Measurements from ENCODE around the gene BMPR2.

The BMPR2 gene

DNA sequence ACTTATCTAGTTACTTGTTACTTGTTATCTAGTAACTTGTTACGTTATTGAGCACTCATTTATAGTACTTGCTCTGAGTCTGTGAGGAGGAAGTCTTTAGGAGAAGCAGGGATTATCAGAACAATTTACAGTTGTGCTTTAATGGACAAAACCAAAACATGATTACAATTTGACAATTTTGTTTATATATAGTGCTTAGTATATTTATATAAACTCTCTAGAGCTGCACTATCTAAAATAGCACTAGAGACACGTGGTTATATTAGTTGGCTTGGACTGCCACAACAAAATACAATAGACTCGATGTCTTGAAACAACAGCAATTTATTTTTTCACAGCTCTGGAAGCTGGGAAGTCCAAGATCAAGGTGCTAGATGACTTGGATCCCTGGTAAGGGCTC, 78.4 kb downstream of the BMPR2 start:
- no peak overlapping the region for H3K27ac ChIP-seq
- ChIA-PET POLR2A (ENCODE audit: low non-redundant PET) (no interaction called here), CTCF (no interaction called here)
- no peak for DNase-seq (ENCODE audit: low spot score)
- TF ChIP-seq, protein P1, sequence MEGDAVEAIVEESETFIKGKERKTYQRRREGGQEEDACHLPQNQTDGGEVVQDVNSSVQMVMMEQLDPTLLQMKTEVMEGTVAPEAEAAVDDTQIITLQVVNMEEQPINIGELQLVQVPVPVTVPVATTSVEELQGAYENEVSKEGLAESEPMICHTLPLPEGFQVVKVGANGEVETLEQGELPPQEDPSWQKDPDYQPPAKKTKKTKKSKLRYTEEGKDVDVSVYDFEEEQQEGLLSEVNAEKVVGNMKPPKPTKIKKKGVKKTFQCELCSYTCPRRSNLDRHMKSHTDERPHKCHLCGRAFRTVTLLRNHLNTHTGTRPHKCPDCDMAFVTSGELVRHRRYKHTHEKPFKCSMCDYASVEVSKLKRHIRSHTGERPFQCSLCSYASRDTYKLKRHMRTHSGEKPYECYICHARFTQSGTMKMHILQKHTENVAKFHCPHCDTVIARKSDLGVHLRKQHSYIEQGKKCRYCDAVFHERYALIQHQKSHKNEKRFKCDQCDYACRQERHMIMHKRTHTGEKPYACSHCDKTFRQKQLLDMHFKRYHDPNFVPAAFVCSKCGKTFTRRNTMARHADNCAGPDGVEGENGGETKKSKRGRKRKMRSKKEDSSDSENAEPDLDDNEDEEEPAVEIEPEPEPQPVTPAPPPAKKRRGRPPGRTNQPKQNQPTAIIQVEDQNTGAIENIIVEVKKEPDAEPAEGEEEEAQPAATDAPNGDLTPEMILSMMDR (conservative IDR thresholded peaks at IDR 0.05; ENCODE audit: low read depth): no peak

DNA sequence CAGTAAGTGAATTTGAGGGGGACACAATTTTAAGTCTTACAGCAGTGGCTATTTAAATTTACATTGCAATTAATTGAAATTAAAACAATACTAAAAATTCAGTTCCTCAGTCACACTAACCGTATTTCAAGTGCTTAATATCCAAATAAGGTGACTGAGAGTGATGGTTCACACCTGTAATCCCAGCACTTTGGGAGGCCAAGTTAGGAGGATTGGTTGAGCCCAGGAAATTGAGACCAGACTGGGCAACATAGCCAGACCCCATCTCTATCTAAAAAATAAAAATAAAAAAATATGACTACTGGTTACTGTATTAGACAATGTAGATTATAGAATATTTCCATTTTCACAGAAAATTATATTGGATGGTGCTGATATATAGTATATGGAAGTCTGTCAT, 79.0 kb downstream of the BMPR2 start:
- ChIA-PET POLR2A (ENCODE audit: low non-redundant PET) (no interaction called here), CTCF (no interaction called here)

DNA sequence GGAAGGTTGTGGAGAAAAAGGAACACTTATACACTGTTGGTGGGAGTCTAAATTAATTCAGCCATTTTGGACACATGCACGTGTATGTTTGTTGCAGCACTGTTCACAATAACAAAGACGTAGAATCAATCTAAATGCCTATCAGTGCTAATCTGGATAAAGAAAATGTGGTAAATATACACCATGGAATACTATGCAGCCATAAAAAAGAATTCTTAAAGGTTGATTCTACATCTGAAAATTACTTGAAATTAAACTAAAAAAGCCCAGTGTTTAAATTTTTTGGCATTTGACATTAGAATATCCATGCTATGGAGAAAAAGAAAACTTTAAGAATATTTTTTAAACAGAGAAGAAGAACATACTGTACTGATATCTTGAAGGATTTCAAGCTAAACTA, 84.0 kb downstream of the BMPR2 start:
- ChIA-PET POLR2A (ENCODE audit: low non-redundant PET) (no interaction called here), CTCF (no interaction called here)
- no peak for DNase-seq (ENCODE audit: low spot score)

More for the DNA sequence above, 79.0 kb downstream of the BMPR2 start:
- TF ChIP-seq, protein P1 (conservative IDR thresholded peaks at IDR 0.05; ENCODE audit: low read depth): no peak
- no peak for DNase-seq (ENCODE audit: low spot score)
- H3K27ac ChIP-seq: no peak overlapping the region

DNA sequence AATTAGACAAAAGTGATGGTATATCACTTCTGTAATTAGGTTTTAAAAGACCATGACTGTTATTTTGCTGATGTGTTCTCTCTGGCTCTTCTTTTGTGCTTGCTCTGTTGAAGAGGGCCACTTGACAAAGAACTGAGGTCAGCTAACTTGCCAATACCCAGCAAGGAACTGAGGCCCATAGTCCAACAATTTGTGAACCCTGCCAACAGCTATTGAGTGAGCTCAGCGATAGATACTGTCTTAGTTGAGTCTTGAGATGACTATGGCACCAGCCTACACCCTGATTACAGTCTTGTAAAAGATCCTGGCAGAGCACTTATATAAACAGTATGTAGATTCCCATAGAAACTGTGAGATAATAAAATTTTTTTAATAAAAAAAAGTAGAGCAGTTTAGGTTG, 103.0 kb downstream of the BMPR2 start:
- ChIA-PET CTCF (no interaction called here), POLR2A (ENCODE audit: low non-redundant PET) (no interaction called here)
- TF ChIP-seq, protein P1 (conservative IDR thresholded peaks at IDR 0.05; ENCODE audit: low read depth): no peak
- DNase-seq (ENCODE audit: low spot score): no peak
- no peak overlapping the region for H3K27ac ChIP-seq

More for the DNA sequence above, 84.0 kb downstream of the BMPR2 start:
- H3K27ac ChIP-seq: no peak overlapping the region
- TF ChIP-seq, protein P1 (conservative IDR thresholded peaks at IDR 0.05; ENCODE audit: low read depth): no peak

DNA sequence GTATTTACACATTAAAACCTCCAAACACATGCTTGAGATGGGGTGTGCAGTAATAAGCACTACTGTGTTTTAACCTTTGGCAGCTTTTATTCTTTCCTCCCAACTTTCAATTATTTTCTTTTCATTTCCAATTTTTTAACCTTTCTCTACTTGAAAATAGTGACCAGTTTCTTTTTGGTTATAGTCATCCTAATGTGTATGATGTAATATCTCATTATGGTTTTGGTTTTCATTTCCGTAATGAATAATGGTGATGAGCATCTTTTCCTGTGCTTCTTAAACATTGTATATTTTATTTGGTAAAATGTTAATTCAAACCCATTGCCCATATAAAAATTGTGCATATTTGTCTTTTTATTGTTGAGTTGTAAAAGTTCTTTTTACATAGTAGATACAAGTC, 103.5 kb downstream of the BMPR2 start:
- TF ChIP-seq, protein P1 (conservative IDR thresholded peaks at IDR 0.05; ENCODE audit: low read depth): no peak
- POLR2A ChIA-PET (ENCODE audit: low non-redundant PET): no interaction called here
- no peak for DNase-seq (ENCODE audit: low spot score)
- H3K27ac ChIP-seq: no peak overlapping the region
- CTCF ChIA-PET: no interaction called here

DNA sequence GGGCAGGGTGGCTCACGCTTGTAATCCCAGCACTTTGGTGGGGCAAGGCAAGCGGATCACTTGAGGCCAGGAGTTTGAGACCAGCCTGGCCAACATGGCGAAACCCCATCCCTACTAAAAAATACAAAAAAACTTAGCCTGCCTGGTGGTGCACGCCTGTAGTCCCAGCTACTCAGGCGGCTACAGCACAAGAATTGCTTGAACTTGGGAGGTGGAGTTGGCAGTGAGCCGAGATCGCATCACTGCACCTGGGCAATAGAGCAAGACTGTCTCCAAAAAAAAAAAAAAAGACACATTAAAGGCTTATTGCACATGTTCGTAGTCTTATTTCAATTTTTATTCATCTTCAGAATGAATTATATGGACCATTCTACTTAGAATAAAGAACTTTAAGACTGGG, 110.2 kb downstream of the BMPR2 start:
- DNase-seq (ENCODE audit: low spot score): no peak
- CTCF ChIA-PET: no interaction called here
- TF ChIP-seq, protein P1 (conservative IDR thresholded peaks at IDR 0.05; ENCODE audit: low read depth): no peak
- POLR2A ChIA-PET (ENCODE audit: low non-redundant PET): no interaction called here
- H3K27ac ChIP-seq: no peak overlapping the region

DNA sequence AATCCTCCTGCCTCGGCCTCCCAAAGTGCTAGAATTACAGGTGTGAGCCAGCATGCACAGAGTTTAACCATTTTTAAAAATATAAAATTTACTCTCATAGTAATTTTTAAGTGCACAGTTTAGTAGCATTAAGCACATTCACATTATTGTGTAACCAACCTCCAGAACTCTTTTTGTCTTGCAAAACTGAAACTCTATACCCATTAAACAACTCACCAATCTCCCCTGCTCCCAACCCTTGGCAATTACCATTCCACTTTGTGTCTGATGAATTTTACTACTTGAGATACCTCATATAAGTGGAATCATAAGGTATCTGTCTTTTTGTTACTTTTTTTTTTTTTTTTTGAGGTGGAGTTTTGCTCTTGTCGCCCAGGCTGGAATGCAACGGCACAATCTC, 112.5 kb downstream of the BMPR2 start:
- POLR2A ChIA-PET (ENCODE audit: low non-redundant PET): no interaction called here
- TF ChIP-seq, protein P1 (conservative IDR thresholded peaks at IDR 0.05; ENCODE audit: low read depth): no peak
- H3K27ac ChIP-seq: no peak overlapping the region
- no peak for DNase-seq (ENCODE audit: low spot score)
- CTCF ChIA-PET: no interaction called here

All from RWPE1 (cell line).